OCI-LY7 (cell line): ENCODE measurements around the gene STAT4. TPM values are rescaled to one million over a fixed set of nuclear protein-coding genes. Genes with fewer than 3 reads are reported as not detected.

Source experiments
- BruUV-seq: library from RNA; stranded (reverse); fragments of 400-500 nt; replicated peaks from 2 replicates; lab custom pipeline; 2021; lab: Mats Ljungman, UMichigan
- CTCF ChIA-PET: fragments of 300-600 bp; sonication (Branson Sonifier 250); formaldehyde crosslinking; loops from one replicate; lab custom pipeline; 2022; ENCODE audit warnings: antibody characterized with exemption; ENCODE audit not compliant: unreplicated experiment; lab: Charles Lee
- POLR2A ChIA-PET: fragments of 300-600 bp; sonication (Branson Sonifier 250); formaldehyde crosslinking; loops from one replicate; lab custom pipeline; 2022; ENCODE audit warnings: antibody characterized with exemption; lab: Charles Lee
- DNase-seq: peaks from one replicate; pipeline ENCODE4 v3.0.0-alpha.2; 2015; ENCODE audit warnings: low spot score
- H2AFZ ChIP-seq: fragments of 200-600 bp; sonication (generic), shearing (Covaris generic); 2 replicates; pipeline ENCODE4 v1.6.1; 2014; ENCODE audit warnings: mild to moderate bottlenecking, antibody characterized with exemption, low read length, moderate library complexity
- H3K27ac ChIP-seq: fragments of 200-600 bp; sonication (generic); 2 replicates; pipeline ENCODE4 v1.5.1; 2014; ENCODE audit warnings: mixed run types, low read depth, mild to moderate bottlenecking, moderate library complexity, low read length, inconsistent platforms; ENCODE audit not compliant: poor library complexity, severe bottlenecking
- H3K36me3 ChIP-seq: fragments of 200-600 bp; sonication (generic); 2 replicates; pipeline ENCODE4 v1.6.1; 2014; ENCODE audit warnings: mild to moderate bottlenecking, antibody characterized with exemption, low read length, moderate library complexity, mixed read lengths; ENCODE audit not compliant: insufficient read depth
- H3K4me1 ChIP-seq: fragments of 200-600 bp; sonication (generic); 2 replicates; pipeline ENCODE4 v1.5.1; 2014; ENCODE audit warnings: mild to moderate bottlenecking, low read length; ENCODE audit not compliant: insufficient read depth, poor library complexity, severe bottlenecking
- H3K4me2 ChIP-seq: fragments of 200-600 bp; sonication (generic); 2 replicates; pipeline ENCODE4 v1.6.1; 2014; ENCODE audit warnings: mild to moderate bottlenecking, low read length
- H3K4me3 ChIP-seq: fragments of 200-600 bp; sonication (generic); 2 replicates; pipeline ENCODE4 v1.5.1; 2014; ENCODE audit warnings: mild to moderate bottlenecking, low read depth, low read length; ENCODE audit not compliant: poor library complexity, severe bottlenecking
- H3K79me2 ChIP-seq: fragments of 200-600 bp; sonication (generic); 2 replicates; pipeline ENCODE4 v1.6.1; 2016; ENCODE audit warnings: low read depth, mild to moderate bottlenecking, low read length, moderate library complexity, mixed read lengths; ENCODE audit not compliant: insufficient read depth
- H3K9me2 ChIP-seq: fragments of 200-600 bp; sonication (generic); 2 replicates; pipeline ENCODE4 v1.6.1; 2016; ENCODE audit warnings: mild to moderate bottlenecking, low read length, mixed read lengths; ENCODE audit not compliant: insufficient read depth
- H3K9me3 ChIP-seq: fragments of 200-600 bp; sonication (generic); 2 replicates; pipeline ENCODE4 v1.6.1; 2014; ENCODE audit warnings: mild to moderate bottlenecking, mixed run types, low read length, mixed read lengths
- H4K20me1 ChIP-seq: fragments of 200-600 bp; sonication (generic); 2 replicates; pipeline ENCODE4 v1.6.1; 2014; ENCODE audit warnings: mild to moderate bottlenecking, antibody characterized with exemption, low read length, moderate library complexity, mixed read lengths; ENCODE audit not compliant: insufficient read depth
- EZH2phosphoT487 ChIP-seq: fragments of 200-600 bp; sonication (generic); IDR thresholded peaks from 2 replicates; pipeline ENCODE4 v1.6.1; 2018; ENCODE audit warnings: low read depth, borderline replicate concordance, mild to moderate bottlenecking, mixed run types, antibody characterized with exemption, low read length, moderate library complexity, mixed read lengths
- intact Hi-C: fragments of 100-400 bp; cut with micrococcal nuclease; formaldehyde crosslinking; loops from one replicate; pipeline ENCODE4 v1.10.0; 2022; ENCODE audit not compliant: unreplicated experiment
- total RNA-seq, 2 experiments: library from RNA; depleted of rRNA in 1 of 2; stranded (reverse); fragments of >200 nt in 1 of 2; shearing (Covaris generic) in 1 of 2; gene quantifications; 2 replicates each; pipeline ENCODE4 v1.2.3, GENCODE V29; 2014 to 2022
- TF ChIP-seq, protein P1 (sequence below): fragments of 200-600 bp; sonication (generic); conservative IDR thresholded peaks from 2 replicates; pipeline ENCODE4 v1.5.1; 2014; ENCODE audit warnings: mild to moderate bottlenecking, antibody characterized with exemption, low read length, moderate library complexity, mixed read lengths

STAT4 gene
- total RNA-seq, 2 experiments from 2014 or later, result not detected

DNA sequence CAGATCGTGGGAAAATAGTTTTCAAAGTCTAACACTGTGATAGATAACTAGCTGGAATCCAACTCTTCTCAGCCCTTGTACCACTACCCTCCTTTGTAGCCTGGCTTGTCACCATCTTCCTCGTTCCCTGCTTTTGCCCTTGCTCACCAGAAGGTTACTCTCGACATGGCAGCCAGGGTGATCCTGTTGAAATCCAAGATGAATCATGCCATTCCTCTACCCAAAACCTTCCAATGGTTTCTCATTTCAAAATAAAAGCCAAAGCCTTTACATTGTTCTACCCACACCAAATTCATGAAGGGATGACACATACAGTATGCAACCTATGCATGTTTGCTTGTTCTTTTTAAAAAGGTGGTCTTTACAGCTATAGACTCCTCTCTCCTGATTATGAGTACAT is 45.7 kb downstream of the STAT4 start:
- TF ChIP-seq, protein P1, sequence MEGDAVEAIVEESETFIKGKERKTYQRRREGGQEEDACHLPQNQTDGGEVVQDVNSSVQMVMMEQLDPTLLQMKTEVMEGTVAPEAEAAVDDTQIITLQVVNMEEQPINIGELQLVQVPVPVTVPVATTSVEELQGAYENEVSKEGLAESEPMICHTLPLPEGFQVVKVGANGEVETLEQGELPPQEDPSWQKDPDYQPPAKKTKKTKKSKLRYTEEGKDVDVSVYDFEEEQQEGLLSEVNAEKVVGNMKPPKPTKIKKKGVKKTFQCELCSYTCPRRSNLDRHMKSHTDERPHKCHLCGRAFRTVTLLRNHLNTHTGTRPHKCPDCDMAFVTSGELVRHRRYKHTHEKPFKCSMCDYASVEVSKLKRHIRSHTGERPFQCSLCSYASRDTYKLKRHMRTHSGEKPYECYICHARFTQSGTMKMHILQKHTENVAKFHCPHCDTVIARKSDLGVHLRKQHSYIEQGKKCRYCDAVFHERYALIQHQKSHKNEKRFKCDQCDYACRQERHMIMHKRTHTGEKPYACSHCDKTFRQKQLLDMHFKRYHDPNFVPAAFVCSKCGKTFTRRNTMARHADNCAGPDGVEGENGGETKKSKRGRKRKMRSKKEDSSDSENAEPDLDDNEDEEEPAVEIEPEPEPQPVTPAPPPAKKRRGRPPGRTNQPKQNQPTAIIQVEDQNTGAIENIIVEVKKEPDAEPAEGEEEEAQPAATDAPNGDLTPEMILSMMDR, result no peak
- no peak for TF ChIP-seq EZH2phosphoT487
- Histone ChIP-seq H3K36me3 (no peaks in the 10 kb centered on the region), H3K27ac (no peak overlapping the region), H2AFZ (no peak overlapping the region), H3K9me2 (no peaks in the 10 kb centered on the region), H3K79me2 (no peaks in the 10 kb centered on the region), H3K4me2 (no peak overlapping the region), H4K20me1 (no peaks in the 10 kb centered on the region), H3K9me3 (no peaks in the 10 kb centered on the region), H3K4me1 (no peaks in the 10 kb centered on the region), H3K4me3 (no peak overlapping the region)
- ChIA-PET POLR2A (no interaction called here), CTCF (no interaction called here)
- BruUV-seq, result no TSS peak
- no peak for DNase-seq
- intact Hi-C loops, result no loop called here

DNA sequence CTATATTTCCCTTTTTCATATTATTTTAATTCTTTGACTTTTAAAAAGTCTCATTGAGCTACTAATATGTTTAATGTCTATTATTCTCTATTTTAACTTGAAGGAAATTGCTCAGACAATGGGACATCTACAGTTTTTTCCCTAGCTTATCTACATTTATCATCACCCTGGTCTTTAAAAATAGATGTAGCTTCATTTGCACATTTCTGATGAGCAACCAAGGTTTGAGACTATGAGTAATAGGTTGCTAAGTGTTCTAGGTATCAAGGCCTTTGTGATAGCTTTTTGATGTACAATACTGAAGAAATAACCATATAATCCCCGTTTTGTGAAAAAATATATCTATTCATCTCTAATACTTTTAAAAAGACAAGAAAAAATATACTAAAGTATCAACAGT is 47.0 kb downstream of the STAT4 start:
- intact Hi-C loops, result no loop called here
- H3K4me3 ChIP-seq, result no peak overlapping the region
- H3K9me3 ChIP-seq, result no peaks in the 10 kb centered on the region
- no peaks in the 10 kb centered on the region for H3K9me2 ChIP-seq
- H3K79me2 ChIP-seq, result no peaks in the 10 kb centered on the region
- no TSS peak for BruUV-seq
- no peak overlapping the region for H2AFZ ChIP-seq
- POLR2A ChIA-PET, result interaction anchor here (0.8 to 1.0 kb wide), 2 partner anchors 13 to 16 kb away, joined by 3 read pairs; no protein-coding TSS in a partner anchor
- CTCF ChIA-PET, result no interaction called here
- no peak overlapping the region for H3K27ac ChIP-seq
- H3K36me3 ChIP-seq, result no peaks in the 10 kb centered on the region
- TF ChIP-seq, protein P1, result no peak
- no peak for TF ChIP-seq EZH2phosphoT487
- H4K20me1 ChIP-seq, result no peaks in the 10 kb centered on the region
- no peak for DNase-seq
- no peaks in the 10 kb centered on the region for H3K4me1 ChIP-seq
- no peak overlapping the region for H3K4me2 ChIP-seq

DNA sequence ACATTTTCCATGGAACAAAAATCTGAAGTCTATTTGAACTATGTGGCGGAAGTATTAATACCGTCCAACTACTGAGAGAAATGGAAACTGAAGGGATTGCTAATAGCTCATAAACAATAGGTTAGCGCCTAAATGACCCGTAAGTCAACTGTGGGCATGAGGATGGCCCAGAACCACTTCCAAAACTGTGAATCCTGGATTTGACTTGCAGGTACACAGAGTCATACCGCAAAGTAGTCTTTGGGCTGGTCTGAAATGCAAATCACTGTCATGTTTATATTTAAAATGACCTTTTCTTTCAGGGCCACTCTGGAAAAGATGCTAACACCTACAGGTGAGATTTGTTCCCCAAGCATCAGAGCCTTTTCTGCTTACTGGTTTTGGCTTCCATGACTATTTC is 50.6 kb downstream of the STAT4 start:
- no peak overlapping the region for H2AFZ ChIP-seq
- H3K4me3 ChIP-seq, result no peak overlapping the region
- no peak overlapping the region for H3K27ac ChIP-seq
- CTCF ChIA-PET, result no interaction called here
- H3K4me2 ChIP-seq, result no peak overlapping the region
- H3K79me2 ChIP-seq, result no peaks in the 10 kb centered on the region
- no peaks in the 10 kb centered on the region for H3K4me1 ChIP-seq
- BruUV-seq, result no TSS peak
- TF ChIP-seq, protein P1, result no peak
- TF ChIP-seq EZH2phosphoT487, result no peak
- H3K9me2 ChIP-seq, result no peaks in the 10 kb centered on the region
- intact Hi-C loops, result no loop called here
- DNase-seq, result no peak
- H3K9me3 ChIP-seq, result no peaks in the 10 kb centered on the region
- no peaks in the 10 kb centered on the region for H3K36me3 ChIP-seq
- no peaks in the 10 kb centered on the region for H4K20me1 ChIP-seq
- POLR2A ChIA-PET, result interaction anchor here (0.7 kb wide), 2 partner anchors 10 to 146 kb away, joined by 3 read pairs; no protein-coding TSS in a partner anchor
